ENCODE data around the gene OSBPL5. TPM values are rescaled to one million over a fixed set of nuclear protein-coding genes. Genes with fewer than 3 reads are reported as not detected.

Gene OSBPL5
- total and polyA plus RNA-seq, 9 of the 15 experiments (the other 6 are each of a cell fraction or from before 2014, with no cell fraction given): 0.06 to 14.8 (median 3.2) TPM

GRCh38 chr11:3195251-3196160 is 30.4 kb upstream of the OSBPL5 start (continued):
- TF ChIP-seq E2F6 (IDR thresholded peaks at IDR 0.05; ENCODE audit: borderline replicate concordance in 1 of 2, extremely low read depth in 1 of 2, insufficient read depth in 1 of 2, insufficient read length in 1 of 2, low read depth in 1 of 2, low read length in 1 of 2, poor library complexity in 1 of 2, severe bottlenecking in 1 of 2): peak in 1 of 2 experiments; percentile 24
- no peak for TF ChIP-seq HES1 (IDR thresholded peaks at IDR 0.05; ENCODE audit: low read depth)
- TF ChIP-seq L3MBTL2 (IDR thresholded peaks at IDR 0.05): peak; percentile 87
- TF ChIP-seq CXXC5 (CRISPR knock-in tag; IDR thresholded peaks at IDR 0.05): peak; percentile 23; the same call in 1 of the 2 replicates
- no peak for TF ChIP-seq ZNF639 (CRISPR knock-in tag; conservative IDR thresholded peaks at IDR 0.05 in 1 of 2, IDR thresholded peaks at IDR 0.05 in 1 of 2)
- TF ChIP-seq BHLHE40 (IDR thresholded peaks at IDR 0.05; ENCODE audit: low read length): peak; percentile 92
- peak; percentile 49; the same call in 1 of the 2 replicates for TF ChIP-seq REST (IDR thresholded peaks at IDR 0.05; ENCODE audit: borderline replicate concordance)
- TF ChIP-seq REST (CRISPR knock-in tag; IDR thresholded peaks at IDR 0.05; ENCODE audit: low read depth): no peak
- TF ChIP-seq RAD21 (CRISPR knock-in tag; conservative IDR thresholded peaks at IDR 0.05 in 1 of 2, IDR thresholded peaks at IDR 0.05 in 1 of 2): peak; percentile 35 to 66
- no peak for TF ChIP-seq PRMT5 (CRISPR knock-in tag; IDR thresholded peaks at IDR 0.05)
